Adrenal gland (tissue), 5 donors: ENCODE results near the gene SLPI.

ENCODE experiments used
- POLR2A ChIP-seq, 2 donors: fragments of 450-650 bp; IDR thresholded peaks; one replicate each; pipeline ENCODE4 v1.6.1; 2017; ENCODE audit warnings: antibody characterized with exemption in 2 of 2, mild to moderate bottlenecking in 2 of 2, moderate library complexity in 1 of 2
- TF ChIP-seq, protein P1 (sequence below), 6 experiments: fragments of 450-650 bp in 4 of 6; fragments of 200-600 bp in 2 of 6; sonication (generic) in 1 of 6; IDR thresholded peaks; 1 replicate in 5 of 6; 2 replicates in 1 of 6; pipeline versions ENCODE4 v1.5.1 to v1.8.0; 2016 to 2021; ENCODE audit warnings: antibody characterized with exemption in 6 of 6, mild to moderate bottlenecking in 2 of 6, moderate library complexity in 1 of 6
- donor health status: DM: no; HTN: no; CAD: no.

DNA sequence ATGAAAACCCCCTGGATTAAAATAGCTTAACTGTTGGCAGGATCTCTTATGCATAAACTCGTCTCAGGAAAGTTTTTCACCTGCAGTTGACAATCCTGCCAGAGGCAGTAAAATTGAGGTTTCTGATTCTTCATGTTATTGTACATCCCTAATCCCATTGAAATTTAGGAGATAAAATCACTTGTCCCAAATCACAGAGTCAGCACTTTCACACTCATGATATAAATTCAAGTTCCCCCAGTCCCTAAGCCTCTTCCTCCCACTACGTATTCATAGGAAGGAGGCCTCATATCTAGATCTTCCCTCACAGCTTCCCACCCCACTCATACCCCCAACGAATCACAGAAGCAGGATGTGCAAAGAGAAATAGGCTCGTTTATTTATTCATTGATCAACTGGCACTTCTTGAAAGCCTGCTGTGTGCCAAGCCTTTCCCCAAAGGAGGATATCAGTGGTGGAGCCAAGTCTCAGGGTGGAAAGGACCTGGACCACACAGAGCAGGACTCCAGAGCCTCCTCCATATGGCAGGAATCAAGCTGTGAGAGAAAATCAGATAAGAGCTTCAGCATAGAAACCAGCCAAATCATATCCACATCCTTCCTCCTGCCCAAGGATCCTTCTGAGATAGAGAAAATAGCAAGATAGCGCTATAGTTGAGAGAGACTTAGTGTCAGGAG lies 2.3 kb downstream of the SLPI start:
- TF ChIP-seq, protein P1, sequence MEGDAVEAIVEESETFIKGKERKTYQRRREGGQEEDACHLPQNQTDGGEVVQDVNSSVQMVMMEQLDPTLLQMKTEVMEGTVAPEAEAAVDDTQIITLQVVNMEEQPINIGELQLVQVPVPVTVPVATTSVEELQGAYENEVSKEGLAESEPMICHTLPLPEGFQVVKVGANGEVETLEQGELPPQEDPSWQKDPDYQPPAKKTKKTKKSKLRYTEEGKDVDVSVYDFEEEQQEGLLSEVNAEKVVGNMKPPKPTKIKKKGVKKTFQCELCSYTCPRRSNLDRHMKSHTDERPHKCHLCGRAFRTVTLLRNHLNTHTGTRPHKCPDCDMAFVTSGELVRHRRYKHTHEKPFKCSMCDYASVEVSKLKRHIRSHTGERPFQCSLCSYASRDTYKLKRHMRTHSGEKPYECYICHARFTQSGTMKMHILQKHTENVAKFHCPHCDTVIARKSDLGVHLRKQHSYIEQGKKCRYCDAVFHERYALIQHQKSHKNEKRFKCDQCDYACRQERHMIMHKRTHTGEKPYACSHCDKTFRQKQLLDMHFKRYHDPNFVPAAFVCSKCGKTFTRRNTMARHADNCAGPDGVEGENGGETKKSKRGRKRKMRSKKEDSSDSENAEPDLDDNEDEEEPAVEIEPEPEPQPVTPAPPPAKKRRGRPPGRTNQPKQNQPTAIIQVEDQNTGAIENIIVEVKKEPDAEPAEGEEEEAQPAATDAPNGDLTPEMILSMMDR (IDR thresholded peaks at IDR 0.05) = no peak
- TF ChIP-seq POLR2A (IDR thresholded peaks at IDR 0.05) = no peak
